Activated T-cell treated with anti-CD3 and anti-CD28 coated beads, Interleukin-2, amount 50 U/mL, for 24 hours (primary cell): Measurements from ENCODE around the gene ASB18.

ENCODE experiments used
- DNase-seq: peaks from one replicate; pipeline ENCODE4 v3.0.0-alpha.2; 2020
- H3K27ac Mint-ChIP-seq: 2 replicates; pipeline ENCODE4 v1.8.0; 2020; ENCODE audit warnings: mild to moderate bottlenecking, mixed read lengths
- H3K27me3 Mint-ChIP-seq: 2 replicates; pipeline ENCODE4 v1.8.0; 2020; ENCODE audit warnings: mixed read lengths
- H3K36me3 Mint-ChIP-seq: 2 replicates; pipeline ENCODE4 v1.8.0; 2020; ENCODE audit warnings: low read depth, mixed read lengths
- H3K4me1 Mint-ChIP-seq: 2 replicates; pipeline ENCODE4 v1.8.0; 2020; ENCODE audit warnings: low read depth, mixed read lengths
- H3K4me3 Mint-ChIP-seq: 2 replicates; pipeline ENCODE4 v1.8.0; 2020; ENCODE audit warnings: mild to moderate bottlenecking, moderate library complexity, mixed read lengths
- H3K9me3 Mint-ChIP-seq: 2 replicates; pipeline ENCODE4 v1.8.0; 2020; ENCODE audit warnings: mixed read lengths

Gene ASB18

GRCh38 chr2:236155406-236155805 lies 108.8 kb downstream of the ASB18 start:
- no peak for DNase-seq
- Mint-ChIP-seq H3K27me3 (peaks cover 58% of the 10 kb centered on the region), H3K9me3 (peaks cover 18% of the 10 kb centered on the region), H3K4me1 (no peaks in the 10 kb centered on the region), H3K36me3 (no peaks in the 10 kb centered on the region), H3K27ac (no peak overlapping the region), H3K4me3 (no peak overlapping the region)

DNA sequence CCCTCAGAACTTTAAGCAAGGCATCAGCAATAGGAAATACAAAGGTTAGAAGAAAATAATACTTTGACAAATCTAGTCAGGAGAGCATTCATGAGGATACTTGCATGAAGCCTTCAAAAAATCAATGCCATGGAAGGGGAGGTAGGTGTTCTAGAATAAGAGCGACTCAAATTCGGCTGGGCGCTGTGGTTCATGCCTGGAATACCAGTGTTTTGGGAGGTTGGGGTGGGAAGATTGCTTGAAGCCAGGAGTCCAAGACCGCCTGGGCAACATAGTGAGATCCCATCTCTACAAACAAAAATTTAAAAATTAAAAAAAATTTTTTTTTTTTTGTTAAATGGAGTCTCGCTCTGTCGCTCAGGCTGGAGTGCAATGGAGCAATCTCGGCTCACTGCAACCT lies 117.8 kb downstream of the ASB18 start:
- Mint-ChIP-seq H3K9me3 (peaks cover 3% of the 10 kb centered on the region), H3K4me3 (no peak overlapping the region), H3K27ac (no peak overlapping the region), H3K36me3 (no peaks in the 10 kb centered on the region), H3K4me1 (no peaks in the 10 kb centered on the region), H3K27me3 (peaks cover 43% of the 10 kb centered on the region)
- no peak for DNase-seq

DNA sequence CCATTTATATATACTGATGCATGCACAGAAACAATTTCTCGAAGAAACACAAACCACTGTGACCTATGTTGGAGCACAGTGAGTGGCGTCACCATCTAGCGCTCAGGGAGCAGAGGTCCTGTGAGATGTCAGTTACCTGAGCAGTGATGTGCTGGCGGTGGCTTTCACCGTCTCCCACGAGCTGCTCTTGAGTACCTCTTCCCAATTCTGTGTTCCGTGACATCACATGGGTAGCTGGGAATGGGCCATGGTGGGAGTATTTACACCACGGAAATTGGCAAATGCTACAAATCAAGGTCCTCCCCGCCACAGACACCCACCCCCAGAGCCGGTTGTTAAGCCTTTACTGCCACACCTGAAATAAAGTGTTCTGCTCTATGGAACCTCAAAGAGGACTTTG lies 120.4 kb downstream of the ASB18 start:
- H3K4me3 Mint-ChIP-seq: no peak overlapping the region
- no peak overlapping the region for H3K27ac Mint-ChIP-seq
- no peaks in the 10 kb centered on the region for H3K4me1 Mint-ChIP-seq
- no peaks in the 10 kb centered on the region for H3K36me3 Mint-ChIP-seq
- H3K27me3 Mint-ChIP-seq: peaks cover 50% of the 10 kb centered on the region
- no peaks in the 10 kb centered on the region for H3K9me3 Mint-ChIP-seq
- DNase-seq: no peak
